Measurements from ENCODE around the gene SEMA4G. TPM values are rescaled to one million over a fixed set of nuclear protein-coding genes. Genes with fewer than 3 reads are reported as not detected.
"Not testable (repeated sequence)": the region's sequence is repeated elsewhere in the genome, so short reads cannot be mapped to it uniquely, and the experiment has no call there.

SEMA4G gene
- total RNA-seq, 1 experiment from 2014 or later, result 8.5 TPM

DNA sequence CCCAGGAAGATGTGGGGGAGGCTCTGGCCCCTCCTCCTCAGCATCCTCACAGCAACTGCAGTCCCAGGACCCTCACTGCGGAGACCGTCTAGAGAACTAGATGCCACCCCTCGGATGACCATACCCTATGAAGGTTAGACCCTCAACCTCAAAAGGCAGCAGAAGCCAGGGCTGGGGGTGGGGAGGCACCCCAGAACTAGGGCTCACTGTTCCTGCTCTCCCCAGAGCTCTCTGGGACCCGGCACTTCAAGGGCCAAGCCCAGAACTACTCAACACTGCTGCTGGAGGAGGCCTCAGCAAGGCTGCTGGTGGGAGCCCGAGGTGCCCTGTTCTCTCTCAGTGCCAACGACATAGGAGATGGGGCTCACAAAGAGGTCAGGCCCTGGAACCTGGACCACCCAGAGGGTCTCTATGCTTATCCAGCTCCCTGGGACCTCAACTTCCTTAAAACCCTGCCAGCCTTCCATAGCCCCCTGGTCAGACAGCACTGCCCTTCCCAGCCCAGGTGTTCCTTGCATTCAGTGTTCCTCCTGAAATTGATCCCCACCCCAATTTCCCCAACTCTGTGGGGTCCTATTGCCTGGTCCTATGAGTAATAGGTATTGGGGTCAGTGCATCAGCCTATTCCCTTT, 3.7 kb downstream of the SEMA4G start:
- H2BK20ac ChIP-seq (ENCODE audit: low read depth, low read length, poor library complexity, severe bottlenecking), result no peak overlapping the region
- H2BK120ac ChIP-seq (ENCODE audit: low read depth, low read length, poor library complexity, severe bottlenecking), result no peak overlapping the region
- H3K23me2 ChIP-seq (ENCODE audit: insufficient read length, low read depth, low read length, poor library complexity, severe bottlenecking), result peaks cover 12% of the 10 kb centered on the region
- H3T11ph ChIP-seq (ENCODE audit: low read length), result no peak overlapping the region
- Mint-ChIP-seq H3K9me3 (no peaks in the 10 kb centered on the region; a peak in 2 of 5 replicates), H3K36me3 (ENCODE audit: insufficient read depth in 1 of 3, low read depth in 3 of 3) (peaks cover 0 to 2% (median 0%) of the 10 kb centered on the region in 3 experiments; a peak in 3 of 7 replicates), H3K4me3 (no peak overlapping the region), H3K4me1 (peaks cover 32 to 34% of the 10 kb centered on the region in 2 experiments), H3K27ac (no peak overlapping the region; a peak in 2 of 7 replicates), H3K27me3 (ENCODE audit: low read depth) (peaks cover 7% of the 10 kb centered on the region)
- no peak overlapping the region for H3K27ac ChIP-seq (ENCODE audit: insufficient read length, low read depth, low read length)
- H3K4me2 ChIP-seq (ENCODE audit: insufficient read depth, insufficient read length, low read length), result no peak overlapping the region
- H2BK12ac ChIP-seq (ENCODE audit: insufficient read length, low read depth, low read length), result no peak overlapping the region
- H3K4me1 ChIP-seq (ENCODE audit: insufficient read depth, low read length), result no peaks in the 10 kb centered on the region
- no peaks in the 10 kb centered on the region for H3K9me3 ChIP-seq (ENCODE audit: control insufficient read depth, low read depth, low read length)
- no peaks in the 10 kb centered on the region for H3K79me1 ChIP-seq (ENCODE audit: insufficient read depth, low read depth, low read length, poor library complexity, severe bottlenecking)
- no peak overlapping the region for H3K18ac ChIP-seq (ENCODE audit: insufficient read length, low read depth, low read length)
- H4K91ac ChIP-seq (ENCODE audit: insufficient read length, low read depth, low read length), result no peak overlapping the region
- no peak overlapping the region for H2BK5ac ChIP-seq (ENCODE audit: insufficient read length, low read length)
- no peak overlapping the region for H4K5ac ChIP-seq (ENCODE audit: insufficient read length, low read depth, low read length)
- no peak overlapping the region for H3K56ac ChIP-seq (ENCODE audit: insufficient read length, low read depth, low read length)
- no peak overlapping the region for H3K14ac ChIP-seq (ENCODE audit: insufficient read depth, low read length)
- no peaks in the 10 kb centered on the region for H3K79me2 ChIP-seq (ENCODE audit: insufficient read depth, low read length)
- TF ChIP-seq, protein P1, sequence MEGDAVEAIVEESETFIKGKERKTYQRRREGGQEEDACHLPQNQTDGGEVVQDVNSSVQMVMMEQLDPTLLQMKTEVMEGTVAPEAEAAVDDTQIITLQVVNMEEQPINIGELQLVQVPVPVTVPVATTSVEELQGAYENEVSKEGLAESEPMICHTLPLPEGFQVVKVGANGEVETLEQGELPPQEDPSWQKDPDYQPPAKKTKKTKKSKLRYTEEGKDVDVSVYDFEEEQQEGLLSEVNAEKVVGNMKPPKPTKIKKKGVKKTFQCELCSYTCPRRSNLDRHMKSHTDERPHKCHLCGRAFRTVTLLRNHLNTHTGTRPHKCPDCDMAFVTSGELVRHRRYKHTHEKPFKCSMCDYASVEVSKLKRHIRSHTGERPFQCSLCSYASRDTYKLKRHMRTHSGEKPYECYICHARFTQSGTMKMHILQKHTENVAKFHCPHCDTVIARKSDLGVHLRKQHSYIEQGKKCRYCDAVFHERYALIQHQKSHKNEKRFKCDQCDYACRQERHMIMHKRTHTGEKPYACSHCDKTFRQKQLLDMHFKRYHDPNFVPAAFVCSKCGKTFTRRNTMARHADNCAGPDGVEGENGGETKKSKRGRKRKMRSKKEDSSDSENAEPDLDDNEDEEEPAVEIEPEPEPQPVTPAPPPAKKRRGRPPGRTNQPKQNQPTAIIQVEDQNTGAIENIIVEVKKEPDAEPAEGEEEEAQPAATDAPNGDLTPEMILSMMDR (conservative IDR thresholded peaks at IDR 0.05), result no peak
- no peaks in the 10 kb centered on the region for H3K27me3 ChIP-seq (ENCODE audit: insufficient read depth, low read length)
- no peak overlapping the region for H4K8ac ChIP-seq (replicated peaks; ENCODE audit: insufficient read length, low read depth, low read length)
- WGBS (ENCODE audit: extremely low coverage, insufficient read length, low lambda C conversion rate), result no CpG with 5 or more reads among the region's 6 CpGs
- H3K4ac ChIP-seq (ENCODE audit: low read depth, low read length), result no peak overlapping the region
- no peaks in the 10 kb centered on the region for H4K20me1 ChIP-seq (ENCODE audit: control insufficient read depth, insufficient read depth, insufficient read length)
- no peak for DNase-seq
- no peak overlapping the region for H3K9ac ChIP-seq (ENCODE audit: extremely low read depth, insufficient read length, low read length)
- no peak overlapping the region for H2AFZ ChIP-seq (ENCODE audit: low read length)
- H2AK5ac ChIP-seq (ENCODE audit: insufficient read length, low read length), result no peak overlapping the region
- no peak overlapping the region for H2BK15ac ChIP-seq (ENCODE audit: low read depth, low read length)
- H3K23ac ChIP-seq (ENCODE audit: insufficient read length, low read depth, low read length), result no peak overlapping the region

DNA sequence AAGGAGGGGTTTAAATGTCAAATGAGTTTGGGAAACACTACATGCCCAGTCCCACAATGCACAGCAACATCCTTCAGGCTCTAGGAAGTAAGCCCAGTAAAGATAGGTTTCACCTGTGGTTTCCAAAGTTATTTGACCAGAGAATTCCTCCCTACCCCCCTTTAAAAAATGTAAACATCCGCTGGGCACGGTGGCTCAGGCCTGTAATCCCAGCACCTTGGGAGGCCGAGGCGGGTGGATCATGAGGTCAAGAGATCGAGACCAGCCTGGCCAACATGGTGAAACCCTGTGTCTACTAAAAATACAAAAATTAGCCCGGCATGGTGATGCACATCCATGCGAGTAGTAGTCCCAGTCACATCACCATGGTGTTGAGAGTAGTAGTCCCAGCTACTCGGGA, 6.1 kb downstream of the SEMA4G start:
- H3K27ac Mint-ChIP-seq; H3K23me2 ChIP-seq (ENCODE audit: insufficient read length, low read depth, low read length, poor library complexity, severe bottlenecking); H3K27me3 ChIP-seq (ENCODE audit: insufficient read depth, low read length); H4K91ac ChIP-seq (ENCODE audit: insufficient read length, low read depth, low read length); H3K18ac ChIP-seq (ENCODE audit: insufficient read length, low read depth, low read length); H2BK15ac ChIP-seq (ENCODE audit: low read depth, low read length); H3K79me2 ChIP-seq (ENCODE audit: insufficient read depth, low read length); H3K27ac ChIP-seq (ENCODE audit: insufficient read length, low read depth, low read length); H3K27me3 Mint-ChIP-seq (ENCODE audit: low read depth); DNase-seq; H4K8ac ChIP-seq (replicated peaks; ENCODE audit: insufficient read length, low read depth, low read length); H3K79me1 ChIP-seq (ENCODE audit: insufficient read depth, low read depth, low read length, poor library complexity, severe bottlenecking); H2BK5ac ChIP-seq (ENCODE audit: insufficient read length, low read length); H3K9me3 ChIP-seq (ENCODE audit: control insufficient read depth, low read depth, low read length); H3K4me3 Mint-ChIP-seq; H3K14ac ChIP-seq (ENCODE audit: insufficient read depth, low read length); H2AK5ac ChIP-seq (ENCODE audit: insufficient read length, low read length); H3T11ph ChIP-seq (ENCODE audit: low read length); H4K5ac ChIP-seq (ENCODE audit: insufficient read length, low read depth, low read length); H2BK12ac ChIP-seq (ENCODE audit: insufficient read length, low read depth, low read length); H3K9ac ChIP-seq (ENCODE audit: extremely low read depth, insufficient read length, low read length); H2BK120ac ChIP-seq (ENCODE audit: low read depth, low read length, poor library complexity, severe bottlenecking); H3K56ac ChIP-seq (ENCODE audit: insufficient read length, low read depth, low read length); H3K4me2 ChIP-seq (ENCODE audit: insufficient read depth, insufficient read length, low read length); H2BK20ac ChIP-seq (ENCODE audit: low read depth, low read length, poor library complexity, severe bottlenecking); H3K4ac ChIP-seq (ENCODE audit: low read depth, low read length); H3K23ac ChIP-seq (ENCODE audit: insufficient read length, low read depth, low read length); H3K4me1 ChIP-seq (ENCODE audit: insufficient read depth, low read length); H4K20me1 ChIP-seq (ENCODE audit: control insufficient read depth, insufficient read depth, insufficient read length); H2AFZ ChIP-seq (ENCODE audit: low read length); H3K9me3 Mint-ChIP-seq: not testable (repeated sequence)
- Mint-ChIP-seq H3K4me1 (peaks cover 22 to 24% of the 10 kb centered on the region in 2 experiments), H3K36me3 (ENCODE audit: insufficient read depth in 1 of 3, low read depth in 3 of 3) (peaks cover 5 to 13% (median 8%) of the 10 kb centered on the region in 3 experiments; a peak in 6 of 7 replicates)
- no CpG with 5 or more reads among the region's 8 CpGs for WGBS (ENCODE audit: extremely low coverage, insufficient read length, low lambda C conversion rate)
